ENCODE data around the gene TUFT1.
"Not testable (repeated sequence)": the region's sequence is repeated elsewhere in the genome, so short reads cannot be mapped to it uniquely, and the experiment has no call there.

Gene TUFT1

DNA sequence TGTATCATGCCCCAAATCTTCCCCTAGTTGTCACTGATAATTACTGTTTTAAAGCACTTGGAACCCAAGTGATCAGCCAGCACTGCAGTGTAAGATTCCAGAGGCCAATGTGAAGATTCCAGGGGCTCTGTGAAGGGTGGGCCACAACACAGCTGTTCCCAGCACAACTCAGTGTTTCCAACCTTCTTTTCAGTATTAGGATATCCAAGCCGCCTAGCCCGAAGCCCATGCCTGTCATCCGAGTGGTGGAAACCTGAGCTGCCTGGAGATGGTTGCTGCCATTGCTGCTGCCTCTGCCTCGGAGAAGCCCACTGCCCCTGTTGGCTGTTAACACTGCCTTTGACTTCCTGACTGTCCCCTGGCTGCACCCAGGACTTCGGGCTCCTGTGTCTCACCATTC, 41.3 kb downstream of the TUFT1 start:
- DNase-seq (ENCODE audit: low spot score): no peak

DNA sequence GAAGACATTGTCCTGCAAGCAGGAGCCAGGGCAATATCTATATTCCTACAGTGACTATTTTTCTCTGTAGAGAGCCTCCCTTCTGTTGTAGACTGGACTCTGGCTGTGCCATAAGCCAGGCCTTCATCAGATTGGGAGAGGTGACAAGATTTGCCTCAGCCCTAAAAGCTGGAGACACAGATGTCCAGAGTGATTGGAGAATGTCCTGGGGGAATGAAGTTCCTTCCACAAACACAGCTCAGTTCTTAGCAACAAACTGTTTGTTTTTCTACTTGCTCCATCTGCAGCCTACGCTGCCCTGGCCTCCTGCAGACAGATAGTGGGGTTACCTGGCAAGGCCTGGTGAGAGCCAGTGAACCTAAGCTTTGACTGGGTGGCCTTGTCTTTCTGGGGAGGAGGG, 41.8 kb downstream of the TUFT1 start:
- no peak for DNase-seq (ENCODE audit: low spot score)

DNA sequence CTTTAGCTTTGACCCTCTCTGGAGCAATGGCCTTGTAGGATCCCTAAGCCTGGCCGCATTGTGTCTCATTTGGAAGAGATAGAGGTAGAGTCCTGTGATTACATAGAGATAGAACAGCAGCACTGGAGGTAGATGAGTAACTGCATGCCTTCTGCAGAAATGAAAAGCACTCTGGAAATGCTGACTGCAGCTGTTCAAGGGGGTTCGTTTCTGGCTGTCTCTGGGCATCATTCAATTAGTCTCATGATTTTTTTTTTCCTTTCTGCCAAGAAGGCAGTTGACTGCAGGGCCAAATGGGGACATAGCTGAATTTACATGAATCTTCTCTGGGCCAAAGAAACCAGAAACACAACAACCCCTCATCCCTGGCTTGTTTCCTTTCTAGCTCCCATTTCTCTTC, 43.7 kb downstream of the TUFT1 start:
- DNase-seq (ENCODE audit: low spot score): no peak

DNA sequence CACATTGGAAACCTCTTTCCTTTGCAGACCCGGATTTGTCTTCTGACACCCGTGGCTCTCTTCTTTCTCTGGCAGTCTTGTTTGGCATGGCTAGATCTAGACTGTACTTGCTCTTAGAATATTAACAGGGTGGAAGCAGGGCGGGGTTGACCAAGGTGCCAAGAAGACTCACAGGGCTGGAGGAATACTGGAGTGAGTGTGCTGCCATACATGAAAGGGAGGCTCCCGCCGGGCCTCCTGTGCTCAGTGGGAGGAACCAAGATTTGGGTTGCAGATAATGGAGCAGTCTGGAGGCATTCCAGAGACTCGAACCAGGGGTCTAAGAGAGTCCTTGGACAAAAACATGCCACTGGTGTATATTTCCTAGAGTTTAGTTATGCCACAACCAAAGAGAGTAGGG, 44.2 kb downstream of the TUFT1 start:
- no peak for DNase-seq (ENCODE audit: low spot score)

DNA sequence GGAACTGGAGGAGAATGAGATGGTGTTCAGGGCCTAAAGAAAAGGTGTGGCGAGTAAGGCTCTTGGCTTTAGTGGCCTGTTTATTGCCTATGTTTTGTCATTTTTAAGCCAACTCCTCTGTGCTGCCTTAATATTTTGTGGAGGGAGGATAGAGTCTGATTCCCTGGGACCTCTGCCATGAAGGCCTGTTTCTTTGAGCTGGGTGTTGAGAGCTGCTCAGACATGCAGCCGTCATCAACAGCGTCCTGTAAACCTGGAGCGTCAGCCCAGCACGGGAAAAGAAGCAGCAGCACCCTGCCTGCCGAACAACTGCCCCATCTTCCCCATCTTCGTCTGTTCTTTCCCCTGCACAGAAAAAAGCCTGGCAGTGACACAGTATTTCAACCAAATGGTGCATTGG, 44.7 kb downstream of the TUFT1 start:
- no peak for DNase-seq (ENCODE audit: low spot score)

DNA sequence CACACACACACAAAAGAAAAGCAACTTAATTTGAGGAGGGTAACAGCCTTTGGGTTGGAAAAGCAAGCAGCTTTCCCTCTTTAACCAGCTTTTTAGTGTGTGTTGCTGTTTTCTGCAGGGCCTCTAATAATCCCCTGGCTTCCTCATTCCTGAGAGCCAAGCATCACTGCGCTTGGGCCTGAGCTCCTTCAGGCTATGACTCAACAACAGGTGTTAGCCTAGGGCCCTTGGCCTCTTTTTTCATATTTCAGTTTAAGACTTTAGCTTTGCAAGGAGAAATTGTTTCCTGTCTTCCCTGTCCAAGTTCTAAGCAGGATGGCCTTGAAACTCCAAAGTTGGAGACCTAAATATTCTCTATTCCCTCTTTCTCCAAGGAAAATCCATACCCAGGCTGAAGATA, 45.5 kb downstream of the TUFT1 start:
- no peak for DNase-seq (ENCODE audit: low spot score)

DNA sequence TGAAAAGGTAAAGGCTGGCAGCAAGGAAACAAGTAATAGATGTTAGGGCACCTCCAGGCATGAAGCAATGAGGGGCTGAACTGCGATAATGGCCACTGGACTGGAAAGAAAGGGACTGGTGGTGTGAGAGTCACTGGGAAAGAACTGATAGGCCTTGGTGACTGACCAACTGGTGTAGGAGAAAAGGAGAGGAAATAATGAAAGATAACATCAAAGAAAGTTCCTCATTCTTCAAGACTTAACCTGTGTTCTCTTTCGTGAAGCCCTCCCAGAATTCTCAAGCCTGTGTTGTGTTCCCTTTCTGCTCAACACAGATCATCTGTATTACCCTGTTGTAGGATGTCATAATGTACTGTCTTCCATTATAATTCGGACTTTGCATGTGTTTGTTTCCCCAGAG, 50.9 kb downstream of the TUFT1 start:
- DNase-seq (ENCODE audit: low spot score): no peak

DNA sequence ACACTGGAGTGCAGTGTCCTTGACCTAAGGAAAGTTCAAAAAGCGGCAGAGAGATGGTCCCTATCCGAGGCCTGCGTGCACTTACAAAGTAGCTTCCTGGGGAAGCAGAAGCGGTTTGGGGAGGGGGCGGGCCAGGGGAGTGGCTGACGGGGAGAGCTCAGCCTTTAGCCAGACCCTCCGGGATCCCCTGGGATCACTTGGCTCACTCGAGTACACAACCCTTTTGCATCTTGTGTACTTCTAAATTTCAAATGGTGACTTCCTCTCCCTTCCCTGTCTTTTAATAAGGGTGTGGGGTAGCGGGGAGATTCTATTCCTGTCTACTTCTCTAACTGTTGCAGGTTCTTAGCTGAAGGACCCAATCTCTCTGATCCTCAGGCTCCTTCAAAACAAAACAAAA, 53.6 kb downstream of the TUFT1 start:
- peak; percentile 62 for DNase-seq (ENCODE audit: low spot score)

DNA sequence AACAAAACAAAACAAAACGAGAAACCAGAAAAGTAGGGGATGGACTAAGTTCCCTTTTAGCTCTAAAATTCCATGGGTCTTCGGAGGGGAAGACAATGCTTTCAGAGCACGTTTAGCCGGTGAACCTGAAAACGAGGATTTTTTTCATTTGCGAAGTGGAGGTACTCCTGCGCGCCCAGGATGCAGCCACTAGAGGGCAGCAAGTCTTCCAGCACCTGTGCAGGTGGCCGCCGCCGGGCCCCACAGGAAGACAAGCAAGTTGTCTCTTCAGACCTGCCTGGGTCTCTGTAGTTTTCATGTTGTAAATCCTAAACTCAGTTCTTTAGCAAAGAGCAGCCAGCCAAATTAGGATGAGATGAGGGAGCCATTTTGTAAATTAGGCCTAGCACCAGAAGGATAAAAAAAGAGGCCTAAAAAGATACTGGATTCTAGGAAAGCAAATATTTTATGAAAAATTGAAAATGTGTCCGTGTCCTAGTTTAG, 54.1 kb downstream of the TUFT1 start:
- peak; percentile 91 for DNase-seq (ENCODE audit: low spot score)

DNA sequence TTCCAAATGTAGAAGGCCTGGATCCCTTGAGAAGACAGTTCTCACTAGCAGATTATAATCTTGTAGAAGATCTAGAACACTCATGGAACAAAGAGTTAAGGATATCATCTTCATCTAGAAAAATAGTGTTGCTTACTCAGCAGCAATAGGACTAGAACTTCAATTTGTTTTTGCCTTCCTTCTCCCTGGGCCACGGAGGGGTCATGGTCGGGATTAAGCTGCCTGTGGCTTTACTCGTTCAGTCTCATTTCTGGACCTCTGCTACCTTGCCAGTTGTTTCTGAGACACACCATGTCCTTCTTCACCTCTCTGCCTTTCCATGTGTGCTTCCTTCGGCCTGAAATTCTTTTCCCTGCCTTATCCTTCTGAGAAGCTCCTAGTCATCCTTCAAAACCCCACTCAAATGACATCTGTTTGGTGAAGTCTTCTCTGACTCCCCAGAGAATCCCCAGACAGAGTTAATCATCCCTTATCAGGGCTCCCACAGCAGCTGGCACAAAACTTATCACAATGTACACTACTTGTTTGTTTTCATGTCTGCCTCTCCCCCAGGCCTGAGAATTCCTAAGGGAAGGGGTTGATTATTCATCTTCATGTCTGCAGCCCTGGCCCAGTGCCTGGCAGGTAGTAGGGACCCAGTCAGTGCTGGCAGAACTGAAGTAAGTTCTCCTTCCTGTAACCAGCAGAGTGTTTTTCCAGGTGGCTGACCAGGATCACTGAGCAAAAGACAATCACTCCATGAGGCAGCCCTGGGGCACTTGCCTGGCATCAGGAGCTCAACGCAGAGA, 56.3 kb downstream of the TUFT1 start:
- DNase-seq (ENCODE audit: low spot score): no peak

DNA sequence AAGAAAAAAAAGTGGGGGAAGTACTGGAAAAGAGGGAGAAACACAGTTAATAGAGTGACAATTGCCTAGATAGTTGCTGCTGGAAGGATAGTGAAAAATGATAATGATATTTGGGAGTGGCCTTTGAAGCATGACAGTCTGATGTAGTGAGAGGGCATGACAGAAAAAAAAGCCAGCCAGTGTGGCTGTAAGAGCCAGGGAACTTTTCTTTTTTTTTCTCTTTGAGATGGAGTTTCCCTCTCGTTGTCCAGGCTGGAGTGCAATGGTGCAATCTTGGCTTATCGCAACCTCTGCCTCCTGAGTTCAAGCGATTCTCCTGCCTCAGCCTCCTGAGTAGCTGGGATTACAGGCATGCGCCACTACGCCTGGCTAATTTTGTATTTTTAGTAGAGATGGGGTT, 62.4 kb downstream of the TUFT1 start:
- not testable (repeated sequence) for DNase-seq (ENCODE audit: low spot score)

DNA sequence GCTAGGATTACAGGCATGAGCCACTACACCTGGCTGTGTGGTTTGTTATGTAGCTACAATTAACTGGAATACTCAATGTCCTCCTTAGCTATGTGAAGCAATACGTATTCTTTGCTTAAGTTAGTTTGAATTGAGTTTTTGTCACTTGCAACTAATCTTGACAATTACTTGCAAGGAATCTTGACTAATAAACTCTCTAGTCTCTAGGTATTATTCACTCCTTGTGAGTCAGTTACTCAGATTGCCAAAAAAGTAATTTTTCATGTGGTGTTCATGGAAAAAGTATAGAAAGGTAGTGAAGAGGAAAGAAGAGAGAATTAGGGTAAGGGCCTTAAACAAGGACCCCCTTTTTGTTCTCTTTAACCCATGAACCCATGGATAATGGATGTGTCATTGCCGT, 64.2 kb downstream of the TUFT1 start:
- DNase-seq (ENCODE audit: low spot score): no peak

DNA sequence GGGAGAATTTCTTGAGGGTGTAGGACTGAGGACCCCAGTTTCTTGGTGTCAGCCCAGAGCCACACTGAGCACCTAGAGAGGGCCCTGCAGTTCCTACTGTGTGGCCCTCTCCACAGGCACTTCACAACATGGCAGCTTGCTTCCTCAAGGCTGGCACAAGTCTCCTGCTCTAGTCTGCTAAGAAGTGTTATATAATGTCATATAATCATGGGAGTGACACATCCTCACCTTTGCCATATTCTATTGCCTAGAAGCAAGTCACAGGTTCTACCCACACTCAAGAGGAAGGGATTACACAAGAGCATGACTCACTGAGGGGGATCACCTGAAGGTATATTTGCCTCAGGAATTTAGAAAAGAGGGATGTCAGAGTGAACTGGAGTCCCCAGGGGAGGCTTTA, 66.3 kb downstream of the TUFT1 start:
- no peak for DNase-seq (ENCODE audit: low spot score)

DNA sequence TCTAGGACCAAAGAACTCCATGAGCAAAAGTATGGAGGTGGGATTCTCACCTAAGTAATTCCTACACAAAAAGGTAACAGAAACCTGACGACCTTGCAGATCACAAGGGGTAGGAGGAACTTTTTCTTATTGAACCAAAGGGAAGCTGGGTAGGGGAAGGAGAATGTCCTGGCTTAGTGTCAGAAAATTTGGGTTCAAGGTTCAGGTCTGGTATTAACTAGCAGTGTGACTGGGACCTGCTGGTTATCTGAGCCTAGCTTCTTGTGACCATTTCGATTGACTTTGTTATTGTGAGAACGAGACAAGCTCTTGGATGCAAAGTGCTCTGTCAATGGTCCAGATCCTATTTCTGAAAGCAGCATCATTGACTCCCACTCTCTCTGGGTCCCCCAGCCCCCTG, 66.7 kb downstream of the TUFT1 start:
- no peak for DNase-seq (ENCODE audit: low spot score)

DNA sequence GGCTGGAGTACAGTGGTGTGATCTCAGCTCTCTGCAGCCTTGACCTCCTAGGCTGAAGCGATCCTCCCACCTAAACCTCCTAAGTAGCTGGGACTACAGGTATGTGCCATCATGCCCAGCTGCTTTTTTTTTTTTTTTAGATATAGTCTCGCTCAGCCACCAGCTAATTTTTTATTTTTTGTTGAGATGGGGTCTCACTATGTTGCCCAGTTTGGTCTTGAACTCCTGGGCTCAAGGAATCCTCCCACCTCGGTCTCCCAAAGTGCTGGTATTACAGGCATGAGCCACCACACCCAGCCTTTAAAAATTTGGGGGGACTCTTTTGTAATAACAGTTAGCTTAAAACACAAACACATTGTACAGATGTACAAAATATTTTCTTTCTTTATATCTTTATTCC, 70.0 kb downstream of the TUFT1 start:
- no peak for DNase-seq (ENCODE audit: low spot score)

DNA sequence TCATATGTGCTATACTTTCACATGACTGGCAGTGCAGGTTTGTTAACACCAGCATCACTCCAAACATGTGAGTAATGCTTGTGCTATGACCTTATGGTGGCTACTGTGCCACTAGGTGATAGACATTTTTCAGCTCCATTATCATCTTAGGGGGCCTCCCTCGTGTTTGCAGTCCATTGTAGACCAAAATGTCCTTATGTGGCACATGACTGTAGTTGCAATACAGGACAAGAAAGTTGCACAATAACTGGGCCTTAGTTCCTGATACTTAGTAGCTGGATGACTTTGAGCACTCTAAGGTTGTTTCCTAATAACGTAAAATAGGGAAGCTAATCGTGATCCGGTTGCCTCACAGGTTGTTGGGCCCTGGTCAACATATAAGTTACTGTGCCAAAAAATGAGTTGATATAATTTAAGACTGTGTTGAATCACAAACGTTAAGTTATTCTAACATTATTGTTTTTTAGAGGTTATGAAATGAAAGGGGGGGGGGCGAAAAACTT, 71.2 kb downstream of the TUFT1 start:
- DNase-seq (ENCODE audit: low spot score): no peak

DNA sequence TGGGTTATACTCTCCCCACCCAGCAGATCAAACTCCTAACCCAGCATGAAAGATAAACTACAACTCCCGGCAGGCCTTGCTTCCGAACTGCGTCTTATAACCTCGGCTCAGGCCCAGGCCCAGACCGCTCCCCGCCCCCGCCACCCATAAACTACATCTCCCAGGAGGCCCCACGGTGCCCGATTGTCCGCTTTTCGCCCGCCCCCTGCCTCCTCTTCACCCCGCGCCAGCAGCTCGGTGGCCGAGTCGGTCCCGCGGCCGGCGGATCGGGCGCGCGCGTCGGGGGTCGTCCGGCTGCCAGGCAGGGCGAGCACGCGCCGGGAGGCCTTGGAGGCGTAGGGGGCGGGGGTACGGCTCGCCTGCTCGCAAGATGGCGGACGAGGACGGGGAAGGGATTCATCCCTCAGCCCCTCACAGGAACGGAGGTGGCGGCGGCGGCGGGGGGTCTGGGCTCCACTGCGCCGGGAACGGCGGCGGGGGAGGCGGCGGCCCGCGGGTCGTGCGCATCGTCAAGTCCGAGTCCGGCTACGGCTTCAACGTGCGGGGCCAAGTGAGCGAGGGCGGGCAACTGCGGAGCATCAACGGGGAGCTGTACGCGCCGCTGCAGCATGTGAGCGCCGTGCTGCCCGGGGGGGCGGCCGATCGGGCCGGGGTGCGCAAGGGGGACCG, 71.9 kb downstream of the TUFT1 start, which contains the start of gene SNX27:
TSS of gene SNX27 (plus strand) at position 219 of the 669 bp plus-strand sequence. CDS start at position 371, 152 bp downstream.
- DNase-seq (ENCODE audit: low spot score): peak; percentile 96

DNA sequence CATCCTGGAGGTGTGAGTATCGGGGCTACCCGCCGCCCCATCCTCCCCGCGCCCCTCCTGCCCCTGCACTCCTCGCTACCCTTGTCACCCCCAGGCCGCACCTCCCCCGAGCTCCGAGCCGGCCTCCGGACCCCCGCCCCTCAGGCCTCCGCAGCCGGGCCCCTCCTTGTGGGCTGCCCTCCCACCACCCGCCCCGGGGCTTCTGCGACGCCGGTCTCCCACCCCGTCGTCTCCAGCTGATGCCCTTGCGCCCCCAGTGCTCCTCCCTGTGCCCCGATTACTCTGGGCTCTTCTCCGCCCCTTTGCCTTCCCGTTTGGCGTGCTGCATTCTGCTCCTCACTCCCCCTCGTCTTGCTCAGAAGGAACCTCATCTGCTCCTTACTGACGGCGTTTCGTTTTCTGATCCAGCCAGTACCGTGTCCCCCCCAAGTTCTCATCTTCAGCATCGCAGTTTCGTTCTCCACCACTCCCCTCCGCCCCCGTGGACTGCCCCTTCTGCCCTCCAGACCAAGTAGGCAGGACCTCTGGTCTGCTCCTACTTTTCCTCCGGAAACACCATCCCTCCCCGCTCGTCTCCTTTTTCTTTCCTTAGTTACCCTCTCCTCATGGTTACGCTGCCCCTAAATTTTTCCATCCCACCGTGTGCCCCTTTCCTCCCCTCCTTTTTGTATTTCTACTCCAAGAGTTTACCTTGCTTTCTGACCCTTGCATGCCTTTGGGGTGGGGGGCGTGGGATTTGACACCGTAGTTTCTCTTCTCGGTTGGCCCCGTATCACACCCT, 72.6 kb downstream of the TUFT1 start:
- DNase-seq (ENCODE audit: low spot score): peak; percentile 60

DNA sequence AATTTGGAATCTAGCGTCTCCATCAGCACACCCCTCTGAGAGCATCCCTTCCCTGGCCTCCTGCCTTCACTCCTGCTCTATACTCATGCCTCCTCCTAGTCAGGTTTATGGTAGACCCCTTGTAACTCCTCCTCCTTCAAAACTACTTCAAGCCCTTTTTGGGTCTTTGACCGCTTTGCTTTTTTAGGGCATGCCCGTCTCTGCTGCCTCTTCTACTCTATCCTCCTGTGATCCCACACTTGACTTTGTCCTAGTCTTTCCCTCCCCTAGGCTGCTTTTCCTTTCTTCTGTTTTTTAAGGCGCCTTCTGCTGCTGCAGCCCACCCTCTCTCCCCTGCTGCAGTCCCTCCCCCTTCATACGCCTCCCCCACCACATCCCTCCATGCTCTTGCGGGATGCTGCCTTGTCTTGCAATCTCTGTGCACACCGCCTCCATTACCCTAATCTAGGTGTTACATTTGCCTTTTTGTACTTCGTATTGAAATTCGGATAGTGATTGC, 73.2 kb downstream of the TUFT1 start:
- DNase-seq (ENCODE audit: low spot score): peak; percentile 36

DNA sequence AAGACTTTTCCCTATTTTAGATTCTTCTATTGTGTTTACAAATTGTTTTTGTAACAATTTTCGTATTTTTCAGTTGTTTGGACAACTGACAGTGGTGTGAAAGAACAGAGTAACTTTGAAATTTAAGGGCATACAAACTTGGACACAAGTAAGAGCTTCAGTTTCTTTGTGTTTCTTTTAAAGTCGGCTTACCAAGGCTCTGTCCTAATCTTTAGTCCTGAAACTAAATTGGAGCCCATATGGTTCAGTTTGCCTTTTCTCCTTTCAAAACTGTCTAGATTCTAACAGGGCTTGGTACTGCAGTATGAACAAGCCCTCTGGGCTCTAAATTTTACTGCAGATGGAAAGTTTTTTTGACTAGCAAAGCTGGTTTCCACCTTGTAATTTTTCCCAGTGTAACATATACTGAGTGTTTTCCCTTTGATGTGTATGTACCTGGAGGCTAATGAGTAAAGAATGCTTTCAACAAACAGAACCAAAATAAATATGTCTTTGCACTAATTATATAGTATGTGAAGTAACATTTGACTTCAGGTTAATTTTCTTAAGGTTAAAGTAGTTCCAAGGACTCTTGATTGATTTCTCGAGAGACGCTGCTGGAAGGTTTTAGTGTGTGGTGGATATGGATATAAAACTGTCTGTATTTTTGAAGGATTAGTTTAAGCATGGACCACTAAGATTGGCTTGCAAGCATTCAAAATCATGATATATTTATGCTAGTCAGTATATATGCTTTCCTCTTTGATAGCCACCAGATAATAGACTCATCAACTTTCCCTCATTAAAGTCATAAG, 75.8 kb downstream of the TUFT1 start:
- DNase-seq (ENCODE audit: low spot score): no peak

DNA sequence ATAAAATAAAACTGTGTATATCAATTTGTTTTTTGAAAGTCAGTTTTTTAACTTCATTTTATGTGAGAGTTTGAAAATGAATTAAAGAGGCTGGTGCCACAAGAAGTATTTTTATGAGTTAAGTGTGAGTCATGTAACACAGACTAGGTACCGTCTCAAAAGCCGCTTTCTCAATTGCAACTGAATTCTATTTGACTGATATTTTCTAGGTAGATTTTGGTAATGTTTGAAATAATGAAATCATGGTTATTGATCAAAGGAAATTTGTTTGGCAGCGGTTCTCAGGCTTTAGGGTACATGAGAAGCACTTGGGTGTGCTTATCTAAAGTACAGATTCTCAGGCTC, 76.4 kb downstream of the TUFT1 start:
- DNase-seq (ENCODE audit: low spot score): no peak

DNA sequence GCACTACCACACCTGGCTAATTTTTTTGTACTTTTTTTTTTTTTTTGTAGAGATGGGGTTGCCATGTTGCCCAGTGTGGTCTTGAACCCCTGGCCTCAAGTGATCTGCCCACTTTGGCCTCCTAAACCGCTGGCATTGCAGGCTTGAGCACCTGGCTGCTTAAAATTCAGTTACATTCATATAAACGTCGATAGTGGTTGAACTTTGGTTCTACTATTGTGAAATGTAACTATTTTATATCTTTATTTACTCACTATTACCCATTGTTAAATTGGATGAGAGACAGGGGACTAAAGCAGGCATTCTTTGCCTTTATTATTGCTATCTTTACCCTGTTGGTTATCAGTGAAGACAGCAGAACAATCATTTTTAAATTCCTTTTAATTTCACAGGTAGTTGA, 77.9 kb downstream of the TUFT1 start:
- DNase-seq (ENCODE audit: low spot score): no peak
